GM19324 (cell line): ENCODE data around the gene PCDH7.

Experiments
- ATAC-seq: cut with Tn5 transposase; IDR thresholded peaks from one replicate; pipeline ENCODE4 v1.9.1; 2021; ENCODE audit warnings: mild to moderate bottlenecking, moderate library complexity; ENCODE audit not compliant: unreplicated experiment, low FRiP score

PCDH7 gene

DNA sequence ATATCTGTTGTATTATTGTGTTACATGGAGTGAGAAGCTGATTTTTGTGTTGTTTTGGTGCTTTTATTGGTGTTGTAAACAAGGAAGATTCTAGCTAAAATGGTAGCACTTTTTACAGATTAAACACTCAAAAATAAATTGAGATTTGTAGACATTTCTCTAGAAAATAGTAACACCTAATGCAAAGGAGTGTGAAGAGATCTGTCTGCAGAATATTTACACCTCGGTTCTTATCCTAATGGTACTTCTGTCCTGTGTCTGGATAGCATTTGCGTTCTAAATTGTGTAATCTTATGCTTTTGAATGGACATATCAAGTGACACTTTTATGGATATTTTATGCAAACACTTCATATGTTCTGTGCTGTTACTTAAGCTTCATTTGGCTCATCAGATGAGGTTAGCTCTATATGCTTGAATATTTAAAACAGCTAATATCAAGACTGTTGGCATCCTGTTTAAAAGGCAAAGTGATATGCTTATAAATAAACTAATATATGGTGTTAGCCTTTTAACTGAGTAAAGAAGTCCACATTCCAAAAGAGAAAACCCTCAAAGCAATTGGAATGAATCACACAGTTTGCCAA is 6.0 kb downstream of the PCDH7 start:
- ATAC-seq, result no peak

DNA sequence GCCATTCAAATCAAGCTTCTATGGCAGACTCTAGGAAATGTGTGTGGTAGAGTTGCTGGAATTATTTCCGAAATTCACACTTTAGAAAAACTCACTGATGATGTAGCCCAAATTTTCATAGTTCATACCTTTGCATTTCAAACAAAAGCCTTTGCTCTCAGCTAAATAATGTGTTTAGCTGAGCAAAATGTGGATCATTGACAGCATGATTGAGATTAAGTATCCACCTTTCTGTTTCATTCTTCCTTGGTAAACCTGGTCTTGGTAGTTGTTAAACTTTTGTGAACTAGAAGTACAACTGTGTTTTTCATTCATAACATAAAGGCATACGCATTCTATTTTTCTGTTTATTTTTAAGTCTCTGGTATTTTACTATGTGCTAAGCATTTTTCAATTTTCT is 7.2 kb downstream of the PCDH7 start:
- no peak for ATAC-seq

DNA sequence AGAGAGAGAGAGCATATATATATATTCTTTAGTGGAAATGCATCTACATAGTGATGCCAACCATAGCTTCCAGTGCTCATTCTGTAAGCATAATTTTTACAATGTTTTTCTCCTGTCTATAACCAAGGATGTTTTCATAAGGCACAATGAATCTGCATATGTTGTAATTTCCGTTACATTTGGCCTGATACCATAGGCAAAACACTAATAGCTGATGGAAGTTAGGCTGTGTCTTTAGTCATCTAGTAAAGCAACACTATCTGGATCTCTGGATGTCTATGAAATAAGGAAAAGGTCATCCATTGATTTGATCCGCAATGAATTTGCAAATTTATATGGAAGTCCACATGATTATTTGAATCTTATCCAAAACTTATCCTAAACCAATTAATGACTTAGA is 8.1 kb downstream of the PCDH7 start:
- no peak for ATAC-seq

DNA sequence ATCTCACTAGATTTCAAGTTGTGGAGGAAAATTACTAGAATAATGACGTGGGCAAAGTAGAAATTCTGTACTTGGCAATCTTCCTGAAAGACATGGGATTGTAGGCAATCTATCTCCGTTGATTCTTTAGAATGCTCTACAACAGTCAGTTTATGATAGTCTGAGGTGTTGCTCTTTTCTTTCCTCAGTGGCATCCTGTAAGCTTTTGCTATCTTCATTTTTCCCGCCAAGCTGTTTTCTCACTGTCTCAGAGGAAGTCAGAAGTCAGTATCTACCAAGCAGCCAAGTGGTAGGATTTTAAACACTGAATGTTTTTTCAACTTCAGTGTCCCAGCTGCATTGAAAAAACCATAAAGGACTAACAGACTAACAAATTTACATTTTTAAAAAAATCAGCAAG is 23.7 kb downstream of the PCDH7 start:
- no peak for ATAC-seq

DNA sequence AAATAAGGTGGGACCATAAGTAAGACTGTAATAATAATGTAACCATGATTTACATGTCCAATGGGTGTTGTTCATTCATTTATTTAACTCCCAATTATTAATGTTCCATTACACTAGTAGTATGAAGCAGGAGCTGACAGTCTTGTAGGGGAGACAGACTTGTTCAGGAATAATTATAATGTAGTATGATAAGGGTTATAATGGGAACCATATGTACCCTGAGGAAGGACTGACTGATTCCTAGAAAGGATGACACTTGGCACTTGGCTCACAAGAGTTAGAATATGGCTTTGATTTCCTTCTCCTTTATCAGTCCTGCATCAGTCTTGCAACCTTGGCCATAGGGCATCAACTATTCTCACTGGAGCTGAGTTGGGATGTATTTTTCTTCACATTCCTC is 24.2 kb downstream of the PCDH7 start:
- no peak for ATAC-seq

DNA sequence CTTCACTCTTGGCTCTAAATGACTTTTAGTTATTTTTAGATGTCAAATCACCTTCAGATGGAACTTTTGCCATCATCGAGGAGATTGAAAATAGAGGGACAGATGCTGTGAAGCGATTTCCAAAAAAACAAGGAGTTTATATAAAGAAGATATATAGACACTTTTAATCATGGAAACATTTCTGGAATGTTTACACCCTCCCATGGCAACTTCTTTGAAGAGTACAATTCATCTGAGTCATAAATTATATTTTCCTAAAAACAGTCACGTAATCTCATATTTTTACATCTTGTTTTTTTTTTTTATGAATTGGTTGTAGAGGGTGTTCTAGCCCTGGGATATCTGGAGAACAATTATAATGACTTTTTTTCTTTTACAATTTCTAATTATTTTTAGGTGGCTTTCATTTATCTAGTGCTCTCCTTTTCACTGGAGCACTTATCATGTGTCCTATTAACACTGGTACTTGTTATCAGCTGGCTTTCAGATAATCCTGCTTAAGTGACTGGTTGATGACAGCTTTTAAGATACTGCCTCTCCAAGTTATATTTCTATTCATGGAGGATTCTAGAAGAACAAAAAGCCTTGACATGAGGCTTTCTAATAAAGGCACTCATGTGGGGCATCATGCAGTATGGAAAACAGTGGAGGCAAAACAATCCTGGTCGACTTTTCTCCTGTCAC is 24.9 kb downstream of the PCDH7 start:
- no peak for ATAC-seq

DNA sequence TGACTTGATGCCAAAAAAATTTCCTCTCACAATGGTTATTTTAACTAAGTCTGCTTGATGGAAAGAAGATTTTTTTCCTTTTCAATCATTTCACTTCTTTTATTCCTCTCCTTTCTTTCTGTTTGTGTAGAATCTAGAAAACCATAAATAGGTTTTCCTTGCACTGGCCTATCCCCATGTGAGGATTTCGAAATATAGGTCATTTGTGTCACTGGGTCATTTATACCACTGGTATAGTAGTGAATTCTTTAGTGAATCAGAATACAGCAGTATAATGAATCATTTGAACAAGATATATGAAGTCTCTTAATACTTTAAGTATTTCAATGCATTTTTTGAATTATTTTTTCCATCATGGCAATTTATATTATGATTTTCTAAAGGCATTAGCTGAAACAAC is 26.6 kb downstream of the PCDH7 start:
- no peak for ATAC-seq

DNA sequence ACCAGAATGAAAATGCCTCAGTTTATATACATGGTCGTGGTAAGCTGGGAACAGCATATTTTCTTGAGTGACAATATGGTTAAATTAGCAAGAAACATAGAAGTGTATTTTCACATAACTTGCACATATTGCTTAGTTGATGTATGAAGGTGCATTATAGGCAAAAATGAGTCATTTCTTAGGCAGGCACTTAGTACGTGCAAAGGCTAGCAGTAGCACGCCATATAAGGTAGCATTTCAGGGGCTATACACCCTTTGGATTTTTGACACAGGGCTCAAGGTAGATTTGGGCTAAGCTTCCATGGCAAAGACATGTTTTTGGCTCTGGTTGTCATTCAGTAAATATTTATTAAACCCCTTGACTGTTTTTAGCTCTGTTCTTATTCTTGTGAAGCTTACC is 33.1 kb downstream of the PCDH7 start:
- no peak for ATAC-seq

DNA sequence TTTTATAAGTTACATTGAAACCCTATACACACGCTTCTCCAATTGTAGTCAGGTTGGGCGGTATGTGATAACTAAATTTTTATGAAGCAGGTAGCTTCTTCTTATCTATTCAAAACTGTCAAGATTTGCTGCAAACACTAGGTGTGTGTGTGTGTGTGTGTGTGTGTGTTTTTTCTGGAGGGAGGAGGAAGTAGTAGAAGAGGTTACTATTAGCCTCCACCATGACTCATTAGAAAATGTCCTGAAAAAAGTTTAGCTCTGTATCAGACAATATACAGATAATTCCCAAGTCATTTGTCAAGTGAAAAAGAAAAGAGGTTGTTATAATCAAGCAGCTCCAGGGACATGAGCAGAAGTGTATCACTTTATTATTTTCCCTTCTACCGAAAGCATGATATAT is 33.9 kb downstream of the PCDH7 start:
- ATAC-seq, result no peak

DNA sequence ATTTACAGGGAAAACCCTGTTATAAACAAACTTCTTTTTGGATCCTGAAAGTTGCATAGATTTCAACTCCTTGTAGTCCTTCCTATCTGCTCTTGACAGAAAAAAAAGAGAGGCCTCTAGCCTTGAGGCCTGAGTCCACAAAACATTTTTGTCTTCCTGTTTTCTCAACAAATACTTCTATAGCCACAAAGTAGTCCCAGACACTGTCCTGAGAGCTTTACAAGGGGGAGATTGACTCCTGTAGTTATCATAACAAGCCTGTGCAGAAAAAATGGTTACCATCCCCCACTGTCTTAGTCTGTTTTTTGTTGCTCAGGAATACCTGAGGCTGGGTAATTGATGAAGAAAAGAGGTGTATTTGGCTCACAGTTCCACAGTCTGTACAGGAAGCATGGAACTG is 35.2 kb downstream of the PCDH7 start:
- ATAC-seq, result no peak

DNA sequence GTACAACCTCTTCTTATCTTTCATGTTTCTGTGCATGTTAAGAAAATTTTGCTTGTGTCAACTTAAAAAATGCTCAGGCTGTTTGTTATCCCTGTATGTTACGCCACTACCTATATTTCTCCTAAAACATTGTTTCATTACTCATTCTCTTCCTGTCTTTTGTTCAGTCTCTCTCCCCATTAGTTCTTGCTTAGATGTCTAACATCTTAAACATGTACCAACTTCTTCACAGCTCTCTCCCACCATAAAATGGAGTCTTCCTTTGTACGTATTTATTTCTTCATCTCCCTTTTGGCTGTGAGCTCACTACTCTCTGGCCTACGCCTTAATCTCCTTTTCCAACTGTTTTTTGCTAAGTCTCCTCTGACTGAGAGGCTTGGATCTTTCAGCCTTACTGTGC is 36.4 kb downstream of the PCDH7 start:
- ATAC-seq, result no peak

DNA sequence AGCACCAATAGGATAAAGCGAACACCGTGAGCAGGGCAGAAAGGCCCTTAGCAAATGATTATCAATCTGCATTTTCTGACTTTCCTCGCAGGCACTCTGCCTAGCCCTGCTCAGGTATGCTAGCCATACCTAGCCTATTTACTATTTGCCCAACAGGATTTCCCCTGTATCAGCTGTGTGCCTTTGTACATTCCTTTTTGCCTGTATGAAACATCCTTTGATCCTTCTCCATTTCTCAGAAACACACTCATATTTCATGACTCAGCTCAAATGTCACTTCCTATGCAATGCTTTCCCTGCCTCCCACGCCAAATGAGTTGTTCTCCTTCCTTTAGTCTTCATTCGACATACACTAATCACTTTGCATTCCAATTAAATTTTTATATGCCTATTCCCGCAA is 37.2 kb downstream of the PCDH7 start:
- ATAC-seq, result no peak

DNA sequence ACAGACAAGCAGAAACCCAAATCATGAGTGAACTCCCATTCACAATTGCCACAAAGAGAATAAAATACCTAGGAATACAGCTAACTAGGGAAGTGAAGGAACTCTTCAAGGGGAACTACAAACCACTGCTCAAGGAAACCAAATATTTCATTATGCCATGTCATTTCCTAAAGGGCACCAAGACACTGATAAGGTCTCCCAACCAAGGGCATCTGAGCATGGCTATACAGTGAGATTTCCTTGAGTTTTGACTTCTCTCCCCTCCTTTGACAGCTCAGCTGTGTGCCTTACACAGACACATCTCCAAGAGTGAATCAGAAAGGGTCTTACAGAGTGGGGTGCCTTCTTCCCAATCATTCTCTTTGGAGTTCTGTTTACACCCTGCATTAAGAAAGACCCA is 40.4 kb downstream of the PCDH7 start:
- ATAC-seq, result no peak

DNA sequence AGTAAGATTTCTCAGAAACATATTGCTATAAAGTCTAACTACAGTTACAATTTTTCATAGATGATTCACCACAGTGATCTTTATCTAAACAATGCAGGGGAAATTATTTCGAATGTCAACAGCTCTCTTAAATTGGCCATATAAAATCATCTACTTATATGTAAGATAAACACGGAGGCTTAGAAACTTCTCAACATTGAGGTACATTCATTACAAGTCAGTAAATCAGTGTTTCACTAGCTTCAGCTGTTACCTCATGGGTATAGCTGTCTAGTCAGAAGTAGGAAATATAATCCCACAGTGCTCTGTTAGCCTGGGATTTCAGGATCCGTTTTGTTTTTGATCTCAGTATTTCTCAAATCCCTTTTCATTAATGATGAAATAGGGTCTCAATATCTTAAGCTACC is 43.2 kb downstream of the PCDH7 start:
- ATAC-seq, result no peak

DNA sequence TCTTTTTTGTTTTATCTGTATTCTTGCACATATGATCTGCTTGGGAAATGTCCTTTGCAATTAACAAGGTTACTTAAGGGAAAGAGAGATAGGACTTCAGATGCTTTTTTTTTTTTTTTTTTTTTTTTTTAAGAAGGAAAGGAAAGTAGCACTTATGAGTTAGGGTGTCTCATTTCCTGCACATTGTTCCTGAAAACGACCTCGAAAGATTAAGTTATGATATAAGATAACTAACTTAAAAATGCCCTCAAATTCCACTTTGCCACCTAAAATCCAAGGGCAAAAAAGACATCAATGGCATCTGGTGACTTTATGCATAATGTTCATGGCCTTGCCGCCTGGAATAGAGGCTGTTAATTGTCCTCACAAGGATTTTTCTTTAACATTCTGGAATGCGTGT is 44.9 kb downstream of the PCDH7 start:
- ATAC-seq, result no peak

DNA sequence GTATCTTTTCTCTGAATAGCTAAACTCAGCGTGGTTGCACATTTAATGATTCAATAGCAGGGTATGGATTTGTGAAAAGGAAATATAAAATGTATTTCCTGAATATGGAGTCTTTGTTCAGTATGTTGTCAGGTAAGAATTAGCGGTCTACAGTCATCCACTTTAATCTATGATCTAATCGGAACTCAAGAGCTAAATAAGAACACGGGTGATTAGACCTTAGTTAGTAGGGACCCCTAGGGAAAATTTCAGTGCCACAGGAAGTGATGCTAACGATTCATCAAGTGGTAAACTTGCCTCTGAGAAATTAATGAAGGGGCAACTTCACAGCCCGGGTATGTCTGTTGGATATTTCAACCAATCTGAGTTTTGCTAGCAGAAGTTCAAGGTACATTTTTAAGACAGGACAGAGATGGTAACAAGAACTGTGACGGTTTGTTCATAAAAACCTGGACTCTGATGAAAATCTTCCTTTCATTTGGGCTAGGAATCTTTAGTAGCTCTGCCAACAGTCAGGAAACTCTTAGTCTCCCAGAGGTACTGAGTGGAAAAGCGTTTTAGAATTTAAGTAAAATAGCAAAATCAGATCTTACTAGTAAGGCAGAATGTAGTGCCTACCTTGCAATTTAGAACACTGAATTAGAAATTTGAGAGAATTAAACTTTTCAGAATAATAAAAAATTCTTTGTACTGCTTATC is 47.1 kb downstream of the PCDH7 start:
- no peak for ATAC-seq

DNA sequence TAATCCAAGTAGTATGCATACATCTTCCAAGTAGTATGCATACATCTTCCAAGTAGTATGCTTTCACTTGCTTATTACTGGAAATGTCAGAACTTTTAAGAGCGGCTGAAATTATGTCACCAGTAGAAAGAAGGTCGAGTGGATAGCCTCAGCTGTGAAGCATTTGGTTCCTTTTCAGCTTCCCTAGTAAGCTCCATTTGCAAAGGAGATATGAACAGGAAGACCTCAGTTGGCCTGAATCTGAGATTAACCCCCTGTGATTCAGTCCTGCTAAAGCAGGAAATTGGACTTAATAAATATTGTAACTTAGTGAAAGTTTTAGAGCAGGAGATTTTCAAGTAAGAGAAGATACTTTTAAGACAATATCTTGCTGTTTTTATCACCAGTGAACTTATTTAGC is 48.1 kb downstream of the PCDH7 start:
- no peak for ATAC-seq

DNA sequence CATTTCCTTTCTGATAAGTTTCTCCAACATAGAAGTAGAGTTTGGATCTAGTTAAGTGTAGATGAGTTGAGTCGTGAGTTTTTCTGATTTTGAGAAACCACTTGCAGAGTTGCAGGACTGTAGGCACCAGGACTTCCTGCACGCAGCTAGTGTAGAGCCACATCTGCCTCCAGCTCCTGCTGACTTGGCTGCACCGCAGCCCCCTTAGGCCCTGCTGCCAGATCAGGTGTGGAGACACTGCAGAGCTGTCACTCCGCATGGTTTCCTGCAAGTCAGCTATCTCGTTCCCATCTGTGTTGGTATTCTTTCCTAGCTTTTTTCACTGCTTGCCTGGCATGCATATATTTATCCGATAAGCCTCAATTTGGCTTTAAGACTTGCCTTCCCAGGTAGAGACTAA is 48.9 kb downstream of the PCDH7 start:
- no peak for ATAC-seq

DNA sequence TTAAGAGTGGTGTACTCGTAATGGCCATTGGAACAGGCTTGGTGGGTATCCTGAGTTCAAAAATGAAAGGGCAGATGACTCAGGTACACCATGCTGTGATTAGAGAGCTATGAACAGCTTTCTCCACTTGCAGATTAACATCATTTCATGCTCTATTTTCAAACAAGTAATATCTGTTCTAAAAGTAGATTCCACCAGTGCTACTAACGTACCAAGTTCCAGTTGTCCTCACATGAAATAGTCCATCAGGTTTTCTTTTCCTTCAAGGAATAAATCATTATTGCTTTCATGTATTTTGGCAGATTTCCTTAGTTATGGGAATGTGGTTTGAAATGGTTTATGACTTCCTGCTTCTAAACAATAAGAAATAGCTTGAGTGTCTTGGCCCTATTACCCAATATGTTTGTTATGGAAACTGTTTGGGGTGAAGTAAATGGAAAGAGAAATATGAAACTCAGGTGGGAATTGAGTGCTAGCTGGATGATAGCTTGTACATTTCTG is 49.9 kb downstream of the PCDH7 start:
- ATAC-seq, result no peak

DNA sequence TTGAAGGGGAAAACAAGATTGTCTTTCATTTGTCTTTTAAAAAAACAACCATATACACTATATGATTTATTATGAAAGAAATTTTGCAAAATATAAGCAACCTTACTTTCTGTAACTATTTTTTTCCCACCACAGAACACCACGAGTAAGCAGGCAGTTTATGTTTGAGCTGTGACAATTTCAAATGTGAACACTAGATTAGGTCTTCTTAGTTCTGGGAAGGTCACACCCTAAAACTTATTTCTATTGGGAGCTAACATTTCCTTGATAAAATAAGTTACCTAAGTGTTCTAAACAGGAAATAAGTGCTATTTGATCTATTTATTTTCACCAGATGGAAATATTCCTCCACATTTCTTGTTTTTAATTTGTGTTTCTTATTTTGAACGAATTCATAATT is 50.6 kb downstream of the PCDH7 start:
- no peak for ATAC-seq

DNA sequence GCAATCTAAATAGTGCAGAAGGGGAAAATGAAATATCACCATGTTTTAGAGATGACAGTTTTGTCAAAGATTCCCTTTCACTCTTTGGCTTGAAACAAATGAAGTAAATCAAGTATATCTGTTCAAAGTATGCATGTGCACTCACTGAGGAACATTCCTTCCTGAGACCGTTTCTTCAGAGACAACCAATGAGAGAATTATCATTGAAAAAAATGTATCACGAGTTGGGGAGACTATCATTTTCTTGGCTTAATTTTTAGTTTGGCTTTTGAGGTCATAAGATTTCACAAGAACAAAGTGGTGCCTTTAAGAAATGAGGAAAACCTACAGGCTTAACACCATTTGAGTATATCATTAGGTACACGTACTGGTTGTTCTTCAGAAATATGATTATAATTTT is 56.3 kb downstream of the PCDH7 start:
- ATAC-seq, result no peak

DNA sequence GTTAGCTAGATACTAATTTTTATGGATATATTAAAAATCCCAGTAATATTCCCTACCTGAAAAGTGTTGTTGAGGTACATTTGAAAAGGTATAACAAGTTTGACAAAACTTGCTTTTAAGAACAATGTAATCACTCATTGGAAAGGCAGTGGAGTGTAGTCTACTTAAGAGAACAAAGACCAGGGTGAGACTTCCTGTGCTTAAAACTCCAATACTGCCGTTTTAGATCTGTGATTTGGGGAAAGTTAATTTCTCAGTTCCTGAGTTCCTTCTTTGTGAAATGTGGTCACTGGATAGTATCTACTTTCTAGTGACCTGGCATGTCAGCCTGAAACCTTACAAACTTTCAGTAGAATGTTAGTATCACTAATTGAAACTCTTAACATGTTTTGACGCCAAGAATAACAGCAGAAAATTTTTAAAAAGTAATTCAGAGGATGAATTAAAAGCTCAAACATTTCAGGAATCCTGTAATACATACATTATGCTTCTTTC is 56.8 kb downstream of the PCDH7 start:
- ATAC-seq, result no peak
